Stomach smooth muscle (tissue), 2 donors: Measurements from ENCODE around the gene UVSSA.

Experiments used
- H3K27ac ChIP-seq: one replicate; pipeline ENCODE4 v1.7.0; 2013; ENCODE audit warnings: mild to moderate bottlenecking, low read length, inconsistent platforms
- H3K27me3 ChIP-seq, 2 donors: one replicate each; pipeline ENCODE4 v1.7.0; 2013; ENCODE audit warnings: low read length in 2 of 2; ENCODE audit not compliant: insufficient read depth in 2 of 2, control insufficient read depth in 1 of 2
- H3K36me3 ChIP-seq, 2 donors: one replicate each; pipeline ENCODE4 v1.7.0; 2013; ENCODE audit warnings: low read length in 2 of 2; ENCODE audit not compliant: control insufficient read depth in 2 of 2, insufficient read depth in 2 of 2
- H3K4me1 ChIP-seq: one replicate; pipeline ENCODE4 v1.7.0; 2013; ENCODE audit warnings: low read length; ENCODE audit not compliant: control insufficient read depth, insufficient read depth
- H3K4me3 ChIP-seq, 2 donors: one replicate each; pipeline ENCODE4 v1.7.0; 2013; ENCODE audit warnings: low read length in 2 of 2
- H3K9ac ChIP-seq, 2 donors: one replicate each; pipeline ENCODE4 v1.7.0; 2013; ENCODE audit warnings: low read length in 2 of 2, mild to moderate bottlenecking in 1 of 2
- H3K9me3 ChIP-seq, 2 donors: one replicate each; pipeline ENCODE4 v1.7.0; 2013; ENCODE audit warnings: low read length in 2 of 2; ENCODE audit not compliant: control insufficient read depth in 2 of 2
- donor health status: healthy.
- donor health status: Pancreatic carcinoma.

Gene UVSSA

GRCh38 chr4:1403177-1403583, 56.2 kb downstream of the UVSSA start:
- Histone ChIP-seq H3K27ac (no peak overlapping the region), H3K36me3 (no peaks in the 10 kb centered on the region), H3K4me1 (peaks cover 20% of the 10 kb centered on the region), H3K4me3 (no peak overlapping the region), H3K9me3 (no peaks in the 10 kb centered on the region), H3K27me3 (peaks cover 27 to 75% of the 10 kb centered on the region in 2 donors), H3K9ac (no peak overlapping the region)

DNA sequence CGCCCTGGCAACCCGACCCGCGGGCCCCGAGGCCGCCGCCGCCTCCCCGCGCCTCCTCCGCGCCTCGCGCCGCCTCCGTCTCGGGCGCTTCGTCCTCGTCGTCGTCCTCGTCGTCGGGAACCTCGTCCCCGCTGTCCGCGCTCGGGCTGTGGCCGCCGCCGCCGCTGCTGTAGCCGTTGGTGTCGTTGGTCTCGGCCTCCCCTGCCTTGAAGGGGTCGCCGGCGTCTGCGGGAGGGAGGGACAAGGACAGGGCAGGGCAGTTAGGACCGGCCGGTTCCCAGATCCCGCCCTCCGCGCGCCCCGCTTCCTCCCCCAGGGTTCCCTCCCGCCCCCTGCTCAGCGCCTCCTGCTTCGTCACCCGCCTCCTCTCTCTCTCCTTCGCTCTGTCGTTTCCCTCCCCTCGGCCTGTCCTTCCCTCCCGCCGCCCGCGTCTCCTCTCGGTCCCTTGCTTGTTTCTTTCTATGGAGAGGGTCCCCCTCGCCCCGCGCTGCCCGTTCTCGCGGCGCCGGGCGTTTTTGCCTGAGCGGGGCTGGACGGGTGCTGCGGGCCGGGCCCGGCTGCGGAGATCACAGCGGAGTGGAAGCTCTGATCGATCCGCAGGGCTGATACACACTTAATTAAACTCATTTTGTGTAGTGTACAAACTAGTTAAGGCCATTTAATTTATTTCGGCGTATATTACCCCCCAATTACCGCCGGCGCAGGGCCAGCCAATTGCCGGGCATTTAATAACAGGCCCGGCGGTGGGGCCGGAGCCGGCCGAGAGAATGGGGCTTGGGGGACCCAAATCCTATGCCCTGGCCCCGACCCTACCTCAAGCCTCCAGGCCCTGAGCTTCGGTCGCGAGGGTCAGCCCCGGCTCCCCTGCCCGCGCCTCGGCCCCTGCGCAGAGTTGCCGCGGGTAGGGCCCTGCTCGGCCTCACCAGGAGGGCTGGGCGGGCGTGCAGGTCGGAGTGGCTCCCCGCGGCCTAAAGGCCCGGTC, 56.9 kb downstream of the UVSSA start:
- Histone ChIP-seq H3K4me3 (no peak overlapping the region), H3K27me3 (peaks cover 34 to 82% of the 10 kb centered on the region in 2 donors), H3K9ac (no peak overlapping the region), H3K9me3 (no peaks in the 10 kb centered on the region), H3K4me1 (peaks cover 20% of the 10 kb centered on the region), H3K27ac (no peak overlapping the region), H3K36me3 (no peaks in the 10 kb centered on the region)

DNA sequence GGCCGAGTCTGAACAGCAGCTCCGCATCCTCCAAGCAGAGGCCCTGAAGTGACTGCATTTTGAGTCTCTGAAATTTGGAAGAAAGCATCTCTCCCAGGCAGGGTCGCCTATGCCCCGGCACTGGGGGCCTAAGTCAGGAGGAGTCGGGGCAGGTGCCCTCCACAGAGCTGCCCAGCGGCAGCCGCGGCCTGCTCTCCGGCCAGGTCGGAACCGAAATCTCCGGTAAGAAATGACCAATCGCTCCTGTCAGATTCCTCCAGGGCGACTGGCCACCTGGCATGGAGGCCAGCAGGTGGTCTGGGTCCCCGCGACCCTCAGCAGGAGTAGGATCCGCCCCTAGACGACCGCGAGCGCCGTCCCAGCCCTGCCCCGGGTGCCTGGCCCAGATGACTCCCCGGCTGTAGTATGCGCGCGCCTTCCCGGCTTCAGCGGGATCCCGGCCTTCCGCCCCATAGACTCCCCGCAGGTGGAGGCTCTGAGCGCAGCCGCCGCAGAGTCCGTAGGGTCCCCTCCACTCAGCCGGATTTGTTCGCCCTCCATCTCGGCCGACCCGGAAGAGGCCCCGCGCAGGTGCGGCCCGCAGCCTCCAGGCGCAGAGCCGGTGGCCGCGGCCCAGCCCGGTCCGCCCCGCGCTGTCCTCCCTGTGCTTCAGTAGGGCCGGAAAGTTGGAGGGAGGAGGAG, 57.7 kb downstream of the UVSSA start:
- Histone ChIP-seq H3K27me3 (peaks cover 43 to 90% of the 10 kb centered on the region in 2 donors), H3K9ac (no peak overlapping the region), H3K27ac (no peak overlapping the region), H3K4me1 (peaks cover 20% of the 10 kb centered on the region), H3K4me3 (no peak overlapping the region), H3K36me3 (no peaks in the 10 kb centered on the region), H3K9me3 (no peaks in the 10 kb centered on the region)

GRCh38 chr4:1405254-1405635, 58.2 kb downstream of the UVSSA start:
- Histone ChIP-seq H3K4me1 (peaks cover 20% of the 10 kb centered on the region), H3K27ac (no peak overlapping the region), H3K27me3 (peaks cover 45 to 88% of the 10 kb centered on the region in 2 donors), H3K36me3 (no peaks in the 10 kb centered on the region), H3K9me3 (no peaks in the 10 kb centered on the region), H3K9ac (no peak overlapping the region), H3K4me3 (no peak overlapping the region)

- Histone ChIP-seq H3K27me3 (peaks cover 42 to 87% of the 10 kb centered on the region in 2 donors), H3K4me3 (no peak overlapping the region), H3K27ac (no peak overlapping the region), H3K9ac (no peak overlapping the region), H3K4me1 (peaks cover 20% of the 10 kb centered on the region), H3K36me3 (no peaks in the 10 kb centered on the region), H3K9me3 (no peaks in the 10 kb centered on the region)
Measured at GRCh38 chr4:1405636-1406393, 58.8 kb downstream of the UVSSA start.

DNA sequence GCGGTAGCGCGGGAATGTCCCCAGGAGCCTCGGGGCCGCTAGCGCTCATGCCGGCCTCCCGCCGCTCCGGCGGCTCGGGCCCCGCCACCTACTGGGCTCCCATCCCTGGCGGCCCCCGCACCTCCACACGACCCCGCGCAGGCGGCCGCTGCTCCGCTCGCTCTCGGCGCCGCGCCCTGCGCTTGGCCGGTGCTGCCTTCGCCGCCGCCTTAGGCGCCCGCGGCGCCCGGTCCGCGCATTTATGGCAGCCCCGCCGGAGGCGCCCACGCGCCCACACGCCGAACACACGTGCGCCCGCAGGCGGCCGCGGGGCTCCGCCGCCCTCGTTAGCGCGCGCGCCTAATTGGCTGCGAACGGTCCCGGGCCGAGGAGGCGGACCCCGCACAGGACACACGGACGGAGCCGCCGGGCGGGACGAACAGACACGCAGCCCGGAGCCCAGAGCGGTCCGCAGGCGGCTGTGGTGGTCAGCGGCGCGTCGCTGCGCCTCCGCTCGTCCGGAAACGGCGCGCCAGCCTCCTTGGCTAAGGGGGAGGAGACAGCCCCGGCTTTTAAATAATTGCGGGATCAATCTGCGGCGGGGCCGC, 59.5 kb downstream of the UVSSA start, which contains the start of gene NKX1-1:
Gene NKX1-1, minus strand, starts transcription at position 49 of the 587 bp plus-strand sequence. Its CDS starts 0 bp downstream, at position 49.
- Histone ChIP-seq H3K9ac (no peak within 1 kb of the TSS), H3K27me3 (peaks cover 43 to 87% of the 10 kb centered on the region in 2 donors), H3K4me1 (peaks cover 20% of the 10 kb centered on the region), H3K27ac (no peak within 1 kb of the TSS), H3K36me3 (no peaks in the 10 kb centered on the region), H3K4me3 (no peak within 1 kb of the TSS), H3K9me3 (no peaks in the 10 kb centered on the region)

DNA sequence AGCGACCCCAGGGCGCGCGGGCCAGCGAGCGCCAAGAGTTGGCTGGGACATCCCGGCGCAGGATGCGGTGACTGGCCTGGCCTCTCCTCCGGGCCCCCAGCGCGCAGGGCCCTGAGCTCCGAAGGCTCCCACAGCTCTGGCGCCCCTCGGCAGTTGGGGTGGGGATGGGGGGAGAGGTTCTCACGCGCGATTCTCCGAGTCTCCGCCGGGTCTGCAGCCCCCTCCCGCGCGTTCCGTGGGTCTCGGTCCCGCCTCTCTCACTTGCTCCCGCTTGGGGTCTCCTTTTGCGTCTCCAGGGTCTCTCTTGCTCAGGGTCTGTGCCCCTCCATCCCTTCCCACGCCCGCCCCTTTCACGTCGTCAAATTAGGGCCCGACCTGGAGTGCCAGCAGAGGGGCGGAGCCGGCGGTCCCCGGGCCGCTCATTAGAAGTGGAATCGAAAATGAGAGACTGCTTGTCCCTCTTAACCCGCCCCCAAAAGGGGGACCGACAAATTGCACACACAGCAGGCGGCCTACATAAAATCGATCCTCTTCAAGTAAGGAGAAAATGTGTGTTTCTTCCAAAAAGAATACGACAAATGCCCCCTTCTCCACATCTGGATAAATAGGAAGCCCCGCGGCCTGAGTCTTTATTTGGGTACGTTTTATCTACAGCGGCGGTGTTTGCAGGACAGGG, 60.1 kb downstream of the UVSSA start:
- peaks cover 45 to 87% of the 10 kb centered on the region in 2 donors for H3K27me3 ChIP-seq
- H3K9ac ChIP-seq: no peak overlapping the region
- peaks cover 20% of the 10 kb centered on the region for H3K4me1 ChIP-seq
- H3K27ac ChIP-seq: no peak overlapping the region
- H3K4me3 ChIP-seq: no peak overlapping the region
- no peaks in the 10 kb centered on the region for H3K36me3 ChIP-seq
- H3K9me3 ChIP-seq: no peaks in the 10 kb centered on the region

DNA sequence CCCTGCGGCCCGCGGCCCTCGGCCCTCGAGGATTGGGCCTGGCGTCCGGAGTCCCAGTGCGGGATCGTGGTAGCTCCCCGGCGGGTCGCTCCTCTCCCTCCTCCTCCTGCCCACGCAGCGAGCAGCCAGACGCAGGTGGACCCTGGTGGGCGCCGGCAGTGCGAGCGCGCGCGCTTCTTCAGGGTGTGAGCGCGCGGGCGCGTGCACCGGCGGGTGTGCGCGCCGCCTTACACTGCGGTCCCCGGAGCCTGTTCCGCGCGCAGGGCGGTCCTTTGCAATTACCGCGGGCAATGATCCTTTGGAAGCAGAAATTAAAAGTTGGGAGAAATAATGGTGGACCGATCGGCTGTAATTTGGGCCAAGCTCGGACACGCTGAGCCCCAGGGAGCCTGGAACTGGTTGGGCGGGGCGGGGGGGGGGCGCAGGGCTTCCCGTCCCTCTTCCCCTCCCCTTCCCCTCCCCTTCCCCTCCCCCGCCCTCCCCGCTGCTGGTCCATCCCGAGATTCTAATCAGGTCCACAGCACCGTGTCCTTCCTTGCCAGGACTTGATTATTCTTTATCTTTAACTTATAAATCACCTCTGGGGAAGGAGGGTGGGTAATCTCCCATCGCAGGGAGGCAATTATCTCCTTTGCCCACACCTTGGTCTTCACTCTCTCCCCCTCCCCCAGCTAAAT, 60.8 kb downstream of the UVSSA start:
- peaks cover 51 to 88% of the 10 kb centered on the region in 2 donors for H3K27me3 ChIP-seq
- peaks cover 19% of the 10 kb centered on the region for H3K4me1 ChIP-seq
- H3K4me3 ChIP-seq: no peak overlapping the region
- no peaks in the 10 kb centered on the region for H3K36me3 ChIP-seq
- no peak overlapping the region for H3K9ac ChIP-seq
- H3K9me3 ChIP-seq: peaks cover 0 to 1% of the 10 kb centered on the region in 2 donors
- H3K27ac ChIP-seq: no peak overlapping the region

GRCh38 chr4:1408418-1408817, 61.4 kb downstream of the UVSSA start:
- no peak overlapping the region for H3K9ac ChIP-seq
- peaks cover 0 to 3% of the 10 kb centered on the region in 2 donors for H3K9me3 ChIP-seq
- H3K27me3 ChIP-seq: peaks cover 57 to 88% of the 10 kb centered on the region in 2 donors
- no peak overlapping the region for H3K27ac ChIP-seq
- H3K4me3 ChIP-seq: no peak overlapping the region
- peaks cover 13% of the 10 kb centered on the region for H3K4me1 ChIP-seq
- no peaks in the 10 kb centered on the region for H3K36me3 ChIP-seq
